Aorta (tissue), 5 donors: Measurements from ENCODE around the gene ZNF106. TPM values are rescaled to one million over a fixed set of nuclear protein-coding genes. Genes with fewer than 3 reads are reported as not detected.

Experiments
- ATAC-seq: fragments of 200-7000 bp; cut with Tn5 transposase; one replicate; pipeline ENCODE4 v1.9.1; 2022; ENCODE audit warnings: moderate library complexity; ENCODE audit not compliant: low FRiP score
- DNase-seq, 2 donors: peaks; one replicate each; pipeline ENCODE4 v3.0.0-alpha.2; 2020
- H3K27ac ChIP-seq, 2 donors: one replicate each; pipeline ENCODE4 v1.5.1; 2013; ENCODE audit warnings: low read length in 2 of 2, mild to moderate bottlenecking in 2 of 2, moderate library complexity in 2 of 2, control low read depth in 1 of 2, inconsistent platforms in 1 of 2, low read depth in 1 of 2
- H3K27me3 ChIP-seq, 2 donors: one replicate each; pipeline ENCODE4 v1.6.1; 2013; ENCODE audit warnings: control low read depth in 1 of 2, low read length in 1 of 2, mild to moderate bottlenecking in 1 of 2, moderate library complexity in 1 of 2; ENCODE audit not compliant: insufficient read depth in 2 of 2, control insufficient read depth in 1 of 2
- H3K36me3 ChIP-seq, 2 donors: one replicate each; pipeline ENCODE4 v1.6.1; 2013; ENCODE audit warnings: control low read depth in 1 of 2, low read length in 1 of 2, mild to moderate bottlenecking in 1 of 2; ENCODE audit not compliant: insufficient read depth in 2 of 2, control insufficient read depth in 1 of 2
- H3K4me1 ChIP-seq, 2 donors: one replicate each; pipeline ENCODE4 v1.6.1; 2013; ENCODE audit warnings: low read length in 2 of 2, control low read depth in 1 of 2, mild to moderate bottlenecking in 1 of 2, moderate library complexity in 1 of 2; ENCODE audit not compliant: insufficient read depth in 2 of 2, control insufficient read depth in 1 of 2
- H3K4me3 ChIP-seq, 2 donors: one replicate each; pipeline ENCODE4 v1.5.1; 2013; ENCODE audit warnings: low read length in 2 of 2, control low read depth in 1 of 2, mild to moderate bottlenecking in 1 of 2
- H3K9me3 ChIP-seq: one replicate; pipeline ENCODE4 v1.6.1; 2013; ENCODE audit warnings: mild to moderate bottlenecking, low read length; ENCODE audit not compliant: control insufficient read depth
- WGBS, 2 donors: extraction: QIAGEN DNeasy Blood & Tissue Kit; methylation state at CpG; one replicate each; pipeline ENCODE4 v1.1.7; 2013; 5-methylcytosine and 5-hydroxymethylcytosine counted together
- intact Hi-C, 2 donors: fragments of 100-400 bp; cut with DNase I; formaldehyde crosslinking; loops; one replicate each; pipeline versions ENCODE4 v1.14.2 to v1.15.0; 2022
- polyA plus RNA-seq, 2 donors: library from polyadenylated mRNA; stranded (reverse); fragments of 200-250 nt; gene quantifications; one replicate each; pipeline ENCODE4 v1.2.3, GENCODE V29; 2013
- total RNA-seq, 2 donors: library from RNA; stranded (reverse); fragmentation: NEBNext Ultra II Directional; extraction: Animal tissue kit (Norgen Biotek cat#: 25700); gene quantifications; one replicate each; pipeline ENCODE4 v1.2.1, GENCODE V29; 2021
- donor health status: healthy with polysubstance abuse.
- donor health status: Bipolar disorder and iron deficiency.
- donor health status: DM: no; HTN: no; CAD: no.
- donor health status: DM: no; HTN: no; CAD: no.
- donor health status: DM: yes; HTN: yes; CAD: no.

The ZNF106 gene
- total and polyA plus RNA-seq, 4 donors, result 11.9 to 78.8 (median 53.6) TPM

DNA sequence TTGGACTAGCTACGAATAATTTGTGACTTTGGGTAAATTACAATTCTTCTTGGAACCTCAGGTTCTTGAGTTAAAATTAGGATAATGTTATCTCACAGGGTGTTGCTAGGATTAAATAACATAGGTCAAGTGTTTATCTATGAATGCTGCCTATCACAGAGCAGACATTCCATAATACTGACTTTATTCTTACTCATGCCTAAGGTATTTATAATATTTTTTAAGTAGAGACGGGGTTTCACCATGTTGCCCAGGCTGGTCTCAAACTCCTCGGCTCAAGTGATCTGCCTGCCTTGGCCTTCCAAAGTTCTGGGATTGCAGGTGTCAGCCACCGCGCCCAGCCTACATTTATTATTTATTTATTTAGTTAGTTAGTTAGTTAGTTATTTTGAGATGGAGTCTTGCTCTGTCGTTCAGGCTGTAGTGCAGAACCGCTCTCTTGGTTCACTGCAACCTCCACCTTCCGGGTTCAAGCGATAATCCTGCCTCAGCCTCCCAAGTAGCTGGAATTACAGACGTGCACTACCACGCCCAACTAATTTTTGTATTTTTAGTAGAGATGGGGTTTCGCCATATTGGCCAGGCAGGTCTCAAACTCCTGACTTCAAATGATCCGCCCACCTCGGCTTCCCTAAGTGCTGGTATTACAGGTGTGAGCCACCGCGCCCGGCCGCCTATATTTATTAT is 741 bp upstream of the ZNF106 start:
- intact Hi-C loops, result loop anchor here in 1 of 2 donors (5.0 kb wide), 1 partner anchor 86 kb away; the partner anchor contains the start of gene STARD9
- no peaks in the 10 kb centered on the region for H3K27me3 ChIP-seq
- peak overlapping the region; percentile 81 to 88 for H3K4me3 ChIP-seq
- H3K4me1 ChIP-seq, result no peaks in the 10 kb centered on the region
- H3K9me3 ChIP-seq, result no peaks in the 10 kb centered on the region
- 70 to 71% methylated on average over 18 of the region's 18 CpGs for WGBS, 2 donors
- ATAC-seq, result no peak
- H3K27ac ChIP-seq, result peak overlapping the region; percentile 48 to 100
- no peak for DNase-seq
- no peaks in the 10 kb centered on the region for H3K36me3 ChIP-seq

DNA sequence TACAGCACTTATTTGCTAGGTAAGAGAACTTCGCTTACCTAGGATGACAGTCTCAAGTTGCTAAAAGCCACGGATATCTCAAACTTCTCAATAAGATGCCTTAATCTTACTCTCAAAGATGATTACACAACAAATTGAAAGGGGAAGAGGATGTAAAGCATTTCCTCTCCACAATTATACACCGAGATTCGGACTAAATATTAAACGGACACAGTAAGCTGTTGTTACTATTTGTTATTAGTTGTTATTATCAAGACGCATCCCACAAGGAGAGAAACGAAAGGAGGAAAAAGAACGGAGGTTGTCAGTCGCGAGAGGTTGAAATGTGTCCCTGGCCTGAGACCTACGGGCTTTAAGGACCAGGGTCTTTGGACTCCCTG is 660 bp downstream of the ZNF106 start:
- Histone ChIP-seq H3K4me1 (no peaks in the 10 kb centered on the region), H3K27me3 (no peaks in the 10 kb centered on the region), H3K9me3 (no peaks in the 10 kb centered on the region), H3K4me3 (peak overlapping the region; percentile 69 to 81), H3K27ac (peak overlapping the region in 1 of 2 donors; percentile 93), H3K36me3 (no peaks in the 10 kb centered on the region)
- 2% methylated on average over 11 of the region's 11 CpGs for WGBS, 2 donors
- peak; percentile 1 for ATAC-seq
- intact Hi-C loops, result loop anchor here in 1 of 2 donors (5.0 kb wide), 1 partner anchor 87 kb away; the partner anchor contains the start of gene STARD9
- no peak for DNase-seq

- ATAC-seq (no peak), DNase-seq (no peak)
- H3K27me3 ChIP-seq, result no peaks in the 10 kb centered on the region
- H3K4me3 ChIP-seq, result no peak overlapping the region
- no peaks in the 10 kb centered on the region for H3K9me3 ChIP-seq
- no peaks in the 10 kb centered on the region for H3K4me1 ChIP-seq
- no peak overlapping the region for H3K27ac ChIP-seq
- intact Hi-C loops, result no loop called here
- WGBS, 2 donors, result 90 to 94% methylated on average over 1 of the region's 1 CpG
- no peaks in the 10 kb centered on the region for H3K36me3 ChIP-seq
Observed at GRCh38 chr15:42483677-42484076, 7.3 kb downstream of the ZNF106 start.

DNA sequence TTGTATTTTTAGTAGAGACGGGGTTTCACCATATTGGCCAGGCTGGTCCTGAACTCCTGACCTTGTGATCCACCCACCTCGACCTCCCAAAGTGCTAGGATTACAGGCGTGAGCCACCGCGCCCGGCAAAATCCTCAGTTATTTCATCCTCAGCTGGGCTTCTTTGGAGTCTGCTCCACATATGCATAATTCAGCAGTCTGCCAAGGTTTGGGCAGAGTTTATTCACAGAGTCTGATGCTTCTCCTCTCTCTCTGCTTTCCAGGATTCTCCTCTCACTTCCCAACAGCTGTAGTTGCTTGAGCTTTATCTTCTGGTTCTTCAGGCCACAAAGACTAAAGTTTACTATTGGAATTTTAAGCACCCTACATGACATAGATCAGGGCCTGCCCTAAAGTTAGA is 8.2 kb downstream of the ZNF106 start:
- ATAC-seq, result no peak
- intact Hi-C loops, result no loop called here
- Histone ChIP-seq H3K27me3 (no peaks in the 10 kb centered on the region), H3K36me3 (no peaks in the 10 kb centered on the region), H3K4me1 (no peaks in the 10 kb centered on the region), H3K4me3 (no peak overlapping the region), H3K9me3 (no peaks in the 10 kb centered on the region), H3K27ac (no peak overlapping the region)
- WGBS, 2 donors, result 97% methylated on average over 6 of the region's 6 CpGs
- DNase-seq, result no peak

- H3K36me3 ChIP-seq, result no peaks in the 10 kb centered on the region
- WGBS, 2 donors, result 60 to 70% methylated on average over 2 of the region's 2 CpGs
- DNase-seq (no peak), ATAC-seq (no peak)
- no peaks in the 10 kb centered on the region for H3K4me1 ChIP-seq
- H3K9me3 ChIP-seq, result no peaks in the 10 kb centered on the region
- H3K4me3 ChIP-seq, result no peak overlapping the region
- intact Hi-C loops, result loop anchor here in 1 of 2 donors (5.0 to 10.0 kb wide), 2 partner anchors 140 to 203 kb away; partner anchors contain the start of genes GANC and TMEM87A
- H3K27ac ChIP-seq, result peak overlapping the region in 1 of 2 donors; percentile 43
- H3K27me3 ChIP-seq, result no peaks in the 10 kb centered on the region
Observed at GRCh38 chr15:42474827-42475226, 16.1 kb downstream of the ZNF106 start.

DNA sequence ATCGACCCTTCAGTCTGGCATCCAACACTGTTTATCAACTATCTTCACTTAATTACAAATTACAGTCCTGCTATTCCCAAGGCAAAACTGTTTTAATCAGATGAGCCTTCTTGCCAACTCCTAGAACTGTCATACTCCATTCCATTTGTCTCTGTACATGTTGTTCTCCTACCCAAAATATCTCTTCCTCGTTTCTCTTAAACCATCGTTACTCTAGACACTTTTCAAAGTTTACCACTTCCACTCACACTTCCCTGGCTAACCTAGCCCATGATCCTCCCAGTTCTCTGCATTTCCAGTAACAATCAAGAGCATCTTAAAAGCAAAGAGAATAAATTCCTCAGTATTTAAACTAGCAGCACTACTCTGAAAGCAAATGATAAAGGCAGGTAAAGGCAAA is 19.9 kb downstream of the ZNF106 start:
- H3K4me1 ChIP-seq, result no peaks in the 10 kb centered on the region
- no peak for ATAC-seq
- DNase-seq, result no peak
- no peak overlapping the region for H3K4me3 ChIP-seq
- no peaks in the 10 kb centered on the region for H3K9me3 ChIP-seq
- 27 to 30% methylated on average over 3 of the region's 3 CpGs for WGBS, 2 donors
- H3K27me3 ChIP-seq, result no peaks in the 10 kb centered on the region
- H3K27ac ChIP-seq, result peak overlapping the region in 1 of 2 donors; percentile 87
- no peaks in the 10 kb centered on the region for H3K36me3 ChIP-seq
- intact Hi-C loops, result loop anchor here in 1 of 2 donors (5.0 to 10.0 kb wide), 2 partner anchors 136 to 199 kb away; partner anchors contain the start of genes GANC and TMEM87A

DNA sequence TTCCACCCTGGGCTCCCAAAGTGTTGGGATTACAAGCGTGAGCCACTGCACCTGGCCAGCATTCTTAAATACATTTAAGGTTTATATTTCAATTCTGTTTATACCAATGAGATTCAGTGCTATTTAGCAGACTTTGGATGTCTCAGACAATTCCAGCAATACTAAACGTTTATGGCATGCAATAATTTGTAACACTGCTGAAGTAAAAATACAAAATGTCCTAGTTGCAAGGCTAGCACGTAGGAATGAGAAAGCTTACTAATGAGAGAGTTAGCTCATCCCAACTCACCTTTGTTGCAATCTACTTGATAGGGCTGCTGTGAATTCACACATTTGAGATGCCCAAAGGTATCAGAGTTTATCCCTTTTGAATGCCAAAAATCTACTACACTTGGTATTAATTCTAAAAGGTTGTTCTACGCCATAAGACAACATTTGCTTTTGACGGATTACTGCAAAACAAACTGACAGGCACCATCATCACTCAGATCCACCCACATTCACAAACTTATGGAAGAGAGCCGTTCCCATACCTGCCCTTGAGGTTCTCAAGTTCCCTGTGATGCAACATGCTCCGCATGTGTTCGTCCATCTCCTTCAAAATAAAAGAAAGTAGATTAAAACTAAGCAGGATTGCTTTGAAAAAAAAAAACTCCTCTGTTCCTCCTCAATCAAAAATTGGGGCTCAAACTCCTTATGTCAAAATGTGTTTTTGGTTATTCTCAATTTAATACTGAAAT is 25.3 kb downstream of the ZNF106 start:
- WGBS, 2 donors, result 78 to 83% methylated on average over 8 of the region's 8 CpGs
- H3K4me3 ChIP-seq, result no peak overlapping the region
- H3K4me1 ChIP-seq, result no peaks in the 10 kb centered on the region
- peak overlapping the region in 1 of 2 donors; percentile 48 for H3K27ac ChIP-seq
- H3K36me3 ChIP-seq, result no peaks in the 10 kb centered on the region
- no peak for ATAC-seq
- intact Hi-C loops, result loop anchor here in 1 of 2 donors (5.0 kb wide), 1 partner anchor 38 kb away; no protein-coding TSS in a partner anchor
- DNase-seq, result no peak
- H3K9me3 ChIP-seq, result no peaks in the 10 kb centered on the region
- no peaks in the 10 kb centered on the region for H3K27me3 ChIP-seq

GRCh38 chr15:42461261-42461660 is 29.7 kb downstream of the ZNF106 start:
- H3K4me1 ChIP-seq, result peaks cover 0 to 4% of the 10 kb centered on the region in 2 donors

More at GRCh38 chr15:42461261-42461660, 29.7 kb downstream of the ZNF106 start:
- WGBS, 2 donors, result 55 to 57% methylated on average over 3 of the region's 3 CpGs
- Histone ChIP-seq H3K27me3 (no peaks in the 10 kb centered on the region), H3K4me3 (no peak overlapping the region), H3K9me3 (no peaks in the 10 kb centered on the region), H3K36me3 (no peaks in the 10 kb centered on the region), H3K27ac (no peak overlapping the region)
- DNase-seq (no peak), ATAC-seq (no peak)
- intact Hi-C loops, result no loop called here
